Activated naive CD4-positive, alpha-beta T cell treated with anti-CD3 and anti-CD28 coated beads, Interleukin-2, amount 50 U/mL, for 24 hours (primary cell): ENCODE measurements around the gene ERRFI1.

Experiments
- H3K27ac Mint-ChIP-seq: one replicate; pipeline ENCODE4 v1.8.0; 2021; ENCODE audit warnings: mild to moderate bottlenecking, mixed read lengths
- H3K27me3 Mint-ChIP-seq: one replicate; pipeline ENCODE4 v1.8.0; 2021; ENCODE audit warnings: mixed read lengths
- H3K36me3 Mint-ChIP-seq: one replicate; pipeline ENCODE4 v1.8.0; 2021; ENCODE audit warnings: mixed read lengths
- H3K4me1 Mint-ChIP-seq: one replicate; pipeline ENCODE4 v1.8.0; 2021; ENCODE audit warnings: mixed read lengths
- H3K4me3 Mint-ChIP-seq: one replicate; pipeline ENCODE4 v1.8.0; 2021; ENCODE audit warnings: mild to moderate bottlenecking, mixed read lengths
- H3K9me3 Mint-ChIP-seq: one replicate; pipeline ENCODE4 v1.8.0; 2021; ENCODE audit warnings: mixed read lengths

Gene ERRFI1

DNA sequence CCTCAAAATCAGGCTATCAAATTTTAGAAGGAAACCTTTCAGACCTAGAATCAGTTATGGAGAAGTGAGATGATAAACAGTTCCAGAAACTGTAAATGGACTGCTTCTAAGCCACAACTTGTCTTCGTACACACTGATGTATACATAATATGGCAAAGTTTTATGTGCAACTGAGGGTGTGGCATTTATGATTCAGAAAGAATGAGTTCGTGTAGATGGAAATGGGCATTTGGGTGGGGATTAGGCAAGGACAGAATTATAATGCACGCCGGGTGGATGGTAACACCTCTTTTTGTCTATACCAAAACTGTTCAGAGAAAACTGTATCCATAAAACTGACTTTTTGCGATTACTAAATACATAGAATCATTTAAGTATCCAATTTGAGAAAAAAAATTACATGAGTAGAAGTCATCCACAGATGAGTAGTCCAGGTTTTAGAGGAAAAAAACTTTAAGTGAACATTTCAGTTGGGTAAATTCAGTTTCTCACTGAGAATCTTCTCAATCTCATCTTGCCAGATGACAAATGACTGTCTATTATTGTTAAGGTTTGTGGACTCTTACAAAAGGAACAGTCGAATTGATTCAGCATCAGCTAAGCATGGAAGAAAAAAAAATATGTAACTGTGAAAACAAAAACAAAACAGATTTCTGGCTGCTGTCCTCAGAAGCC is 22.5 kb downstream of the ERRFI1 start:
- Mint-ChIP-seq H3K9me3 (no peaks in the 10 kb centered on the region), H3K27ac (no peak overlapping the region), H3K36me3 (peaks cover 6% of the 10 kb centered on the region), H3K27me3 (no peaks in the 10 kb centered on the region), H3K4me1 (no peaks in the 10 kb centered on the region), H3K4me3 (no peak overlapping the region)

- H3K36me3 Mint-ChIP-seq, result peaks cover 6% of the 10 kb centered on the region
- no peaks in the 10 kb centered on the region for H3K9me3 Mint-ChIP-seq
- no peaks in the 10 kb centered on the region for H3K4me1 Mint-ChIP-seq
- no peak overlapping the region for H3K4me3 Mint-ChIP-seq
- H3K27me3 Mint-ChIP-seq, result no peaks in the 10 kb centered on the region
- H3K27ac Mint-ChIP-seq, result no peak overlapping the region
Measured at GRCh38 chr1:8002921-8003320, 23.2 kb downstream of the ERRFI1 start.

DNA sequence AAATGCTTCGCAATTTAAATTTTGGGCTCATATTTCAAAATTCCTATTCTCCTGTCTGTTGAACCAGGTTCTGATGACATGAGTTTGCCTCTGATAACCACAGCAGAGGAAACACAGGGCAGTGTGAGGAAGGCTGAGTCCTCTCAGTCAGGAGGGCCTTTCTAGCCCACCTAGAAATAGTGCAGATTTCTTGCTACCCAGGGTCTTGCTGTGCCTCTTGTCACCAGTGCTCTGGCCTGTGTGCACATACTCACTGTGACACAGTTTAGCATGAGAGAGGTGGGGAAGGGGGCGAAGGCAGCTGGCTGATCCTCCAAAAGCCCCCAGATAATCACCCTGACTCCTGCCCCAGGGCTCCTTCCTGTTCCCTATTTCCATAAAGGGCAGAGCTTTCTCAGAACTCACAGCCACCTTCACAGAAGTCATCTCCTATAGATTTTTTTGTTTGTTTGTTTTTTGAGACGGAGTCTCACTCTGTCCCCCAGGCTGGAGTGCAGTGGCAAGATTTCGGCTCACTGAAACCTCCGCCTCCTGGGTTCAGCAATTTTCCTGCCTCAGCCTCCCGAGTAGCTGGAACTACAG is 23.7 kb downstream of the ERRFI1 start:
- H3K4me3 Mint-ChIP-seq, result no peak overlapping the region
- no peak overlapping the region for H3K27ac Mint-ChIP-seq
- no peaks in the 10 kb centered on the region for H3K27me3 Mint-ChIP-seq
- peaks cover 6% of the 10 kb centered on the region for H3K36me3 Mint-ChIP-seq
- no peaks in the 10 kb centered on the region for H3K9me3 Mint-ChIP-seq
- H3K4me1 Mint-ChIP-seq, result no peaks in the 10 kb centered on the region

DNA sequence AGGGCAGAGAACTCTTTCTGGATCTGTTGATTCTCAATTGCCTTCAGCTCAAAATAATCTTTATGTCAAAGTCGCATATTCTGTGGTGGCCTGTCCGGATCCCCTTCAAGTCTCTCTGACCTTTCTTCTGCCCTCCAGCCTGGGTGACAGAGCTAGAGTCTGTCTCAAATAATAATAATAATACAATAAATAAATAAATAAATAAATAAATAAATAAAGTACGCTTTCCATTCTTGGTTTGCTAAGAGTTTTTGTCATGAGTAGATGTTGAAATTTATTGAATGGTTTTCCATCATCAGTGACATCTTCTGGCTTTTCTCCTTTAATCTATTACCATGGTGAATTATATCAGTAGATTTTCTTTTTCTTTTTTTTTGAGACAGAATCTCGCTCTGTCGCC is 30.7 kb downstream of the ERRFI1 start:
- Mint-ChIP-seq H3K4me3 (no peak overlapping the region), H3K9me3 (no peaks in the 10 kb centered on the region), H3K27me3 (no peaks in the 10 kb centered on the region), H3K36me3 (peaks cover 7% of the 10 kb centered on the region), H3K4me1 (no peaks in the 10 kb centered on the region), H3K27ac (no peak overlapping the region)

DNA sequence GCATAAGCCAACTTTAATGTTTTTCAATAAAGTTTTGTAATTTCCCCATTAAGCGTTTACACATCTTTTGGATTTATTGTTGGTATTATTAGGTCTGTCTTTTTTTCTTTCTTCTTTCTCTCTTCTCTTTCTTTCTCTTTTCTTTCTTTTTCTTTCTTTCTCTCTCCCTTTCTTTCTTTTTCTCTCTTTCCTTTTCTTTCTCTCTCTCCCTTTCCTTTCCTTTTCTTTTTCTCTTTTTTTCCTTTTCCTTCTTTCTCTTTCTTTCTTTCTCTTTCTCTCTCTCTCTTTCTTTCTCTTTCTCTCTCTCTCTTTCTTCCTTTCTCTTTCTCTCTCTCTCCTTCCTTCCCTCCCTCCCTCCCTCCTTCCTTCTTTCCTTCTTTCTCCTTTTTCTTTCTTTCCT is 31.3 kb downstream of the ERRFI1 start:
- no peaks in the 10 kb centered on the region for H3K4me1 Mint-ChIP-seq
- no peak overlapping the region for H3K4me3 Mint-ChIP-seq
- H3K9me3 Mint-ChIP-seq, result no peaks in the 10 kb centered on the region
- no peak overlapping the region for H3K27ac Mint-ChIP-seq
- H3K27me3 Mint-ChIP-seq, result no peaks in the 10 kb centered on the region
- peaks cover 10% of the 10 kb centered on the region for H3K36me3 Mint-ChIP-seq

DNA sequence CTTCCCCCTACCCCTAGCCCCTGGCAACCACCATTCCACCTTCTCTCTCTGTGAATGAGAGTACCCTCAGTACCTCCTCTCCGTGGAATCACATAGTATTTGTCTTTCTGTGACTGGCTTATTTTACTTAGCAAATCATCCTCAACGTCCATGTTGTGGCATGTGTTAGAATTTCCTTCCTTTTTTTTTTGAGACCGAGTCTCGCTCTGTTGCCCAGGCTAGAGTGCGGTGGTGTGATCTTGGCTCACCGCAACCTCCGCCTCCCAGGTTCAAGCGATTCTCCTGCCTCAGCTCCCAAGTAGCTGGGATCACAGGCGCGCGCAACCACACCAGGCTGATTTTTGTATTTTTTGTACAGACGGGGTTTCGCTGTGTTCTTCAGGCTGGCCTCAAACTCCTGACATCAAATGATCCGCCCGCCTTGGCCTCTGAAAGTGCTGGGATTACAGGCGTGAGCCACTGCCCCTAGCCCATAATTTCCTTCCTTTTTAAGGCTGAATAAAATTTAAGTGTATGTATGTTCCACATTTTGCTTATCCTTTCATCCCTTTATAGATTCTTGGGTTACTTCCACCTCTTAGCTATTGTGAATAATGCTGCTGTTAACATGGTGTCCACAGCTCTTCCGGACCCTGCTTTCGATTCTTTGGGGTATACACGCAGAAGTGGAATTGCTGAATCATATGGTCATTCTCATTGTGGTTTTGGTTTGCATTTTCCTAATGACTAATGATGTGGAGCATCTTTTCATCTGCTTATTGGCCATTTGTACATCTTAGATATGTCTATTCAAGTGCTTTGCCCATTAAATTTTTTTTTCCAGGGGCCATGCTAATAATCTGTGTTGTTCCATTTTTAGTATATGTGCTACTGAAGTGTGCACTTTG is 32.3 kb downstream of the ERRFI1 start:
- H3K27ac Mint-ChIP-seq, result no peak overlapping the region
- H3K4me1 Mint-ChIP-seq, result no peaks in the 10 kb centered on the region
- no peaks in the 10 kb centered on the region for H3K27me3 Mint-ChIP-seq
- H3K4me3 Mint-ChIP-seq, result no peak overlapping the region
- peaks cover 8% of the 10 kb centered on the region for H3K36me3 Mint-ChIP-seq
- H3K9me3 Mint-ChIP-seq, result no peaks in the 10 kb centered on the region

DNA sequence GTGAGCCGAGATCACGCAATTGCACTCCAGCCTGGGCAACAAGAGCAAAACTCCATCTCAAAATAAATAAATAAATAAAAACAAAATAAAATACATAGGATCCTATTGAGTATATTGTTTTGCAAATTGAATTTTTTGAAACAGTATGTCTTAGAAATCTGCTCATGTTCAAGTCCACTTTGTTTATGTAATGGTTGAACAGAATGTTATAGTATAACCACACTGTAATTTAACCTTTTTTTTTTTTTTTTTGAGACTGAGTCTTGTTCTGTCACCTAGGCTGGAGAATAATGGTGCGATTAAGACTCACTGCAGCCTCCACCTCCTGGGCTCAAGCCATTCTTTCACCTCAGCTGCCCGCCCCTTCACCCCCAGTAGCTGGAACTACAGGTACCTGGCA is 33.2 kb downstream of the ERRFI1 start:
- no peak overlapping the region for H3K27ac Mint-ChIP-seq
- no peaks in the 10 kb centered on the region for H3K4me1 Mint-ChIP-seq
- no peaks in the 10 kb centered on the region for H3K27me3 Mint-ChIP-seq

DNA sequence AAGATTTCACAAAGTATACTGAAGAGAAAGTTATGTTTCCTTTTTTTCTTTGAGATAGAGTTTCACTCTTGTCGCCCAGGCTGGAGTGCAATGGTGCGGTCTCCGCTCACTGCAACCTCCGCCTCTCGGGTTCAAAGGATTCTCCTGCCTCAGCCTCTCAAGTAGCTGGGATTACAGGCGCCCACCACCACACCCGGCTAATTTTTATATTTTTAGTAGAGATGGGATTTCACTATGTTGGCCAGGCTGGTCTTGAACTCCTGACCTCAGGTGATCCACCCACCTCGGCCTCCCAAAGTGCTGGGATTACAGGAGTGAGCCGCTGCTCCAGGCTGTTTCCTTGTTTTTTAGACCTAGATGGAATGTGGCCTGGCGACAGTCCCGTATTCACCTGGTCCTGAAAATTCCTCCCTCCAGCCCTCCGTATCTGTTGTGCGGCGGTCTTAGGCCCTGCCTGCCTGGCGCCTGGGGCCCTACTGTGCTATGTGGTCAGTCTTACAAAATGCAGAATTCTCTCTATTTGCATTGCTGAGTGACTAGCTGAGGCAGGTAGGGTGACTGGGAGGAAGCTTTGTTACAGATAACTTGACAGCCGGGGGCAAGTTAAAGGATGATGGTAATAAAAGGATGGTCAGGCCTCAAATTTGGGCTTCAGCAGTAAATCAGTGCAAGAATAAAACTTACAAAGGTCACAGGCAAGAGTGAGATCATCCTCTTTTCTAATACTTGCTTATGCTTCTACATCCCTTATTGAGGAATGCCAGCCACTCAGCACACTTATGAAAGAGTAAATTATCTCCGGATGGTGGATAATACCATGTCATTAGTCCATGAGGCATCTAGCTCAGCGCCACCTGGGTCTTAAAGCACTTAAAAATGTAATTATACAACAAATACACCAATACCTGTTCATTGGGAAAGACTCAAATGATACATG is 34.3 kb downstream of the ERRFI1 start:
- no peak overlapping the region for H3K27ac Mint-ChIP-seq

More for the DNA sequence above, 33.2 kb downstream of the ERRFI1 start:
- Mint-ChIP-seq H3K4me3 (no peak overlapping the region), H3K9me3 (no peaks in the 10 kb centered on the region), H3K36me3 (peaks cover 8% of the 10 kb centered on the region)

DNA sequence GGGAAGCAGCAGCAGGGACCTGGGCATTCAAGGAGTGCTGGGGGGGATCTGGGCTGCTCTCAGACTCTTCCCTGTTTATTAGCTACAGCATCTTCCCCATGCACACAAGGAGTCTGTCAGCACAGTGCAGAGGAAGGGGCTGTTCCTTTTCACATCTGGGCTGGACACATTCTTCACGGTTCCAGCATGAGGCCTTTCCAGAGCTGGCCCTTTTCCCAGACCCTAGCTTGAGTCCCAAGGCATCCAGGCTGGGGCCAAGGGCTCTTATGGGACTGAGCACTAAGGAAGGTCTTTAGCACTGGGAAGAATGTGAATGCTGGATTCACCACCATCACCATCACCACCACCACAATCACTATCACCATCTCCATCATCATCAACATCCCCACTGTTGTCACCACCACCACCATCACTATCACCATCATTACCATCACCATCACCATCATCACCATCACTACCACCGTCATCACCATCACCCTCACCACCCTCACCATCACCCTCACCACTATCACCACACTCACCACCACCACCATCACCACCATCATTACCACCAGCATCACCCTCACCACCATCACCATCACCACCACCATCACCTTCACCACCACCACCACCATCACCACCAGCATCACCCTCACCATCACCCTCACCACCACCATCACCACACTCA is 36.2 kb downstream of the ERRFI1 start:
- Mint-ChIP-seq H3K27me3 (no peaks in the 10 kb centered on the region), H3K4me3 (no peak overlapping the region), H3K4me1 (no peaks in the 10 kb centered on the region), H3K36me3 (peaks cover 13% of the 10 kb centered on the region), H3K9me3 (no peaks in the 10 kb centered on the region), H3K27ac (no peak overlapping the region)

More for the DNA sequence above, 34.3 kb downstream of the ERRFI1 start:
- no peaks in the 10 kb centered on the region for H3K27me3 Mint-ChIP-seq
- H3K36me3 Mint-ChIP-seq, result peaks cover 5% of the 10 kb centered on the region
- no peaks in the 10 kb centered on the region for H3K4me1 Mint-ChIP-seq
- H3K4me3 Mint-ChIP-seq, result no peak overlapping the region
- H3K9me3 Mint-ChIP-seq, result no peaks in the 10 kb centered on the region

DNA sequence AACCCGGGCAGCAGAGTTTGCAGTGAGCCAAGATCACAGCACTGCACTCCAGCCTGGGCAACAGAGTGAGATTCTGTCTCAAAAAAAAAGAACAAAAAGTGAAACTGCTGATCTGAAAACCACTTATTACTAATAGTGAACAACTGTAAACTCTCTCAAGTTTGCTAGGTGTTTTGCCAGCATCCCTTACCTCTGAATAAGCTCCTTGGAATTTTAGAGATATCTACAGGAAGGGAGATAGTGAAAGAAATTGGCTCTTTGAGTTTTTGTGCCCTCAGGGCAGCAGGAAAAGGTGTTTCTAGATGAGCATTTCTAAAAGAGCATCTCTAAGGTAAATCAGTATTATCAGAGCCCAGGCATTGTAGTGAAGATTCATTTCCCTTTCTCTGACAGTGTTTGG is 37.5 kb downstream of the ERRFI1 start:
- H3K27me3 Mint-ChIP-seq, result no peaks in the 10 kb centered on the region
- H3K4me3 Mint-ChIP-seq, result no peak overlapping the region
- peaks cover 12% of the 10 kb centered on the region for H3K36me3 Mint-ChIP-seq
- no peaks in the 10 kb centered on the region for H3K4me1 Mint-ChIP-seq
- H3K27ac Mint-ChIP-seq, result no peak overlapping the region
- H3K9me3 Mint-ChIP-seq, result no peaks in the 10 kb centered on the region

- H3K4me3 Mint-ChIP-seq, result no peak overlapping the region
- H3K4me1 Mint-ChIP-seq, result peaks cover 5% of the 10 kb centered on the region
- H3K27me3 Mint-ChIP-seq, result no peaks in the 10 kb centered on the region
- H3K9me3 Mint-ChIP-seq, result no peaks in the 10 kb centered on the region
- H3K36me3 Mint-ChIP-seq, result peaks cover 13% of the 10 kb centered on the region
- no peak overlapping the region for H3K27ac Mint-ChIP-seq
Measured at GRCh38 chr1:7987528-7987927, 38.6 kb downstream of the ERRFI1 start.

- no peak overlapping the region for H3K27ac Mint-ChIP-seq
- no peak overlapping the region for H3K4me3 Mint-ChIP-seq
- H3K27me3 Mint-ChIP-seq, result no peaks in the 10 kb centered on the region
- H3K9me3 Mint-ChIP-seq, result no peaks in the 10 kb centered on the region
- peaks cover 16% of the 10 kb centered on the region for H3K36me3 Mint-ChIP-seq
- peaks cover 10% of the 10 kb centered on the region for H3K4me1 Mint-ChIP-seq
Measured at GRCh38 chr1:7985851-7986612, 40.1 kb downstream of the ERRFI1 start.

DNA sequence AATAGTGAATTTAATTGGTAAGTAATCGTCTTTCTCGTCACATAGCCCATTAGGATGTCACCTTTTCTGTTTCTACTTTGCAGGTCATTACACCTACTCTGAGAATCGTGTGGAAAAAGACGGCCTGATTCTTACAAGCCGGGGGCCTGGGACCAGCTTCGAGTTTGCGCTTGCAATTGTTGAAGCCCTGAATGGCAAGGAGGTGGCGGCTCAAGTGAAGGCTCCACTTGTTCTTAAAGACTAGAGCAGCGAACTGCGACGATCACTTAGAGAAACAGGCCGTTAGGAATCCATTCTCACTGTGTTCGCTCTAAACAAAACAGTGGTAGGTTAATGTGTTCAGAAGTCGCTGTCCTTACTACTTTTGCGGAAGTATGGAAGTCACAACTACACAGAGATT is 41.3 kb downstream of the ERRFI1 start:
- Mint-ChIP-seq H3K36me3 (peaks cover 13% of the 10 kb centered on the region), H3K4me3 (no peak overlapping the region), H3K27ac (no peak overlapping the region), H3K4me1 (peaks cover 10% of the 10 kb centered on the region), H3K9me3 (no peaks in the 10 kb centered on the region), H3K27me3 (no peaks in the 10 kb centered on the region)

DNA sequence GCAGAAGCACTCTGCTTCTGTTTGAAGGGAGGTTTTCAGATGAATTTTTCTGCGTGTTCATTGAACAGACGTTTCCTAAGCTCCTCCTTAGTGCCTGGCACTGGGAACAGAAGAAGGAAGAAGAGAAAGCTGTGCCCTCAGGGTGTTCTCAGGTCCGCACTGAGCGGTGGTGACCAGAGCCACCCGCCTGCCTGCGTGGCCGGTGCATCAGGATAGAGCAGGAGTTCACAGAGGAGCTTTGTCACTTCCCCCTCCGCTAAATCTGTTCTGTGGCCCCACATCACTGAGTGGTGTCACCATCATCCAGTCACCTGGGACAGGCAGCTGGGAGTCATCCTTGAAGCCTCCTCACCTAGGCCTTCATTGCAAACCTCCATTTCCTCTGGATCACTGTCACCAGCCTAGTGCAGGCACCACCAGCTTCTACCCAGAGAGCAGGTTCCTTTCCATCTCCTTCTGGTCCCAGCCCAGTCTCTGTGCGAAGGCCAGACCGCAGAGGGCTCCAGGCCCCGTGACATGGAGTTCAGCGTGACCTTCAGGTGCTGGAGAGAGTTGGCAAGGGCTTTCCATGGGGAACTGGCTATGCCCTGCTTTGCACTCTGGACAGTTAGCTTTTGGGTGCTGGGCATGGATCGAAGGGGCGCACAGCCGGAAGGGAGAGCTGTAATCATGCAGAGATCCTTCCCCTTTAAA is 42.9 kb downstream of the ERRFI1 start:
- H3K9me3 Mint-ChIP-seq, result no peaks in the 10 kb centered on the region
- peaks cover 17% of the 10 kb centered on the region for H3K36me3 Mint-ChIP-seq
- peaks cover 10% of the 10 kb centered on the region for H3K4me1 Mint-ChIP-seq
- no peak overlapping the region for H3K4me3 Mint-ChIP-seq
- H3K27ac Mint-ChIP-seq, result no peak overlapping the region
- no peaks in the 10 kb centered on the region for H3K27me3 Mint-ChIP-seq
